Measurements from ENCODE around the gene GID4. TPM values are rescaled to one million over a fixed set of nuclear protein-coding genes. Genes with fewer than 3 reads are reported as not detected.

GID4 gene
- total RNA-seq, 1 donor from 2014 or later: 11.9 TPM

DNA sequence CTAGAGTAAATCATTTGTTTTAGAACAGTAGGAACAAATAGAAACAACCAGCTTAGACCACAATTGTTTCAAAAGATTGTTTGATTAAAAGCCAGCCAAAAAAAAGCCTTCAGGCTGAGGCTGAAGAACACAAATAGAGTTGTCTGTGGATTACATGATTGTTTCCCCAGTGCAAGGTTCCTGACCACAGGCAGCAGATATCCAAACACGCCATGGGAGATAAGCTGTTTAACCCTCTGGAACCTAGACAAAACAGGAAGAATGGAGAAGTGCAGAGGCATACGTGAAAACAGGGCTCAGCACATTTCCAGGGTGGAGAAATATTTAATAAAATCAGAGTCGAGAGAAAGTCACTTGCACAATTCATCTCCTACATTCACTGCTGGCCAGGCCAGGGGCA is 21.2 kb upstream of the GID4 start:
- DNase-seq (no peak), ATAC-seq (no peak)
- H3K9me3 ChIP-seq: no peaks in the 10 kb centered on the region
- H3K4me3 ChIP-seq: no peak overlapping the region
- no peaks in the 10 kb centered on the region for H3K27me3 ChIP-seq (ENCODE audit: low read depth)
- no peaks in the 10 kb centered on the region for H3K4me1 ChIP-seq
- TF ChIP-seq, protein P1, sequence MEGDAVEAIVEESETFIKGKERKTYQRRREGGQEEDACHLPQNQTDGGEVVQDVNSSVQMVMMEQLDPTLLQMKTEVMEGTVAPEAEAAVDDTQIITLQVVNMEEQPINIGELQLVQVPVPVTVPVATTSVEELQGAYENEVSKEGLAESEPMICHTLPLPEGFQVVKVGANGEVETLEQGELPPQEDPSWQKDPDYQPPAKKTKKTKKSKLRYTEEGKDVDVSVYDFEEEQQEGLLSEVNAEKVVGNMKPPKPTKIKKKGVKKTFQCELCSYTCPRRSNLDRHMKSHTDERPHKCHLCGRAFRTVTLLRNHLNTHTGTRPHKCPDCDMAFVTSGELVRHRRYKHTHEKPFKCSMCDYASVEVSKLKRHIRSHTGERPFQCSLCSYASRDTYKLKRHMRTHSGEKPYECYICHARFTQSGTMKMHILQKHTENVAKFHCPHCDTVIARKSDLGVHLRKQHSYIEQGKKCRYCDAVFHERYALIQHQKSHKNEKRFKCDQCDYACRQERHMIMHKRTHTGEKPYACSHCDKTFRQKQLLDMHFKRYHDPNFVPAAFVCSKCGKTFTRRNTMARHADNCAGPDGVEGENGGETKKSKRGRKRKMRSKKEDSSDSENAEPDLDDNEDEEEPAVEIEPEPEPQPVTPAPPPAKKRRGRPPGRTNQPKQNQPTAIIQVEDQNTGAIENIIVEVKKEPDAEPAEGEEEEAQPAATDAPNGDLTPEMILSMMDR (IDR thresholded peaks at IDR 0.05): no peak
- peaks cover 47% of the 10 kb centered on the region for H3K36me3 ChIP-seq
- H3K27ac ChIP-seq: no peak overlapping the region
- intact Hi-C loops (cut with DNase I): no loop called here

DNA sequence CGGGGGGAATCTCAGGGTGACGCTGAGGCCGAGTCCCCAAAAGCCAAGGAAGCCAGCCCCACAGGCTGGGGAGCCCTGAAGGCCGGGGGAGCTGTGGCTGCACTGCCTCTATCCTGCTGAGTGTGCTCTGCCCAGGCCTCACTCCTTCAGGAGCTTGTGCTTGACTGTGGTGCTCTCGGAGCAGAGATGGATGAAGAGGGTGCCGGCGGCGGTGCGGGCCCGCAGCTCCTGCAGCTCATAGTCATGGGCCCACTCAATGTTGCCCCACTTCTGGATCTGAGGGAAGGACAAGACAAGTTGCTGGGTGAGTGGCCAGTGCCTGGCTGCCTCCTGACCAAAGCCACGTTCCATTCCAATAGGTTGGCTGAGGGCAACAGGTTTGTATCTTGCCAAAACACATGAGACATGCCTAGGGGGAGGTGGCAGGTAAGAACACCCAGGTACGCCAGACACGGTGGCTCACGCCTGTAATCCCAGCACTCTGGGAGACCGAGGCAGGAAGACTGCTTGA is 20.7 kb upstream of the GID4 start:
- peaks cover 50% of the 10 kb centered on the region for H3K36me3 ChIP-seq
- no peak overlapping the region for H3K4me3 ChIP-seq
- no peak for DNase-seq
- intact Hi-C loops (cut with DNase I): no loop called here
- TF ChIP-seq, protein P1 (IDR thresholded peaks at IDR 0.05): no peak
- H3K9me3 ChIP-seq: no peaks in the 10 kb centered on the region
- no peak overlapping the region for H3K27ac ChIP-seq
- H3K27me3 ChIP-seq (ENCODE audit: low read depth): no peaks in the 10 kb centered on the region
- ATAC-seq: peak in 1 of 2 donors; percentile 41
- no peaks in the 10 kb centered on the region for H3K4me1 ChIP-seq

DNA sequence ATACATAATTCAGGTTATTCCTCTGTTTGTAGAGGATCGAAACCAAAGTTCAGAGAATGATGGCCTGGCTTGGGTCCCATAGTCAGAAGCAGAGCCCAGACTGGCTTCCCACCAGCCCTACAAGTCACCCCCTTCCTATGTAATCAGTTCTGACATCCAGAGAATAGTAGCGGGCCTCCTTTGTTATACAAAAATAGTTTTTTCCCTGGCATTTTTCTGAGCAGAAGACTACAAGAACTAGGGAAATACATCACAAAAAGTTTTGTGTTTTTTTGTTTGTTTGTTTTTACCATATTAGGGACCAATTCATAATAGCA is 19.4 kb upstream of the GID4 start:
- intact Hi-C loops (cut with DNase I): no loop called here
- H3K9me3 ChIP-seq: no peaks in the 10 kb centered on the region
- H3K4me3 ChIP-seq: no peak overlapping the region
- DNase-seq (no peak), ATAC-seq (no peak)
- H3K27ac ChIP-seq: no peak overlapping the region
- peaks cover 57% of the 10 kb centered on the region for H3K36me3 ChIP-seq
- no peaks in the 10 kb centered on the region for H3K4me1 ChIP-seq
- TF ChIP-seq, protein P1 (IDR thresholded peaks at IDR 0.05): no peak
- H3K27me3 ChIP-seq (ENCODE audit: low read depth): no peaks in the 10 kb centered on the region

DNA sequence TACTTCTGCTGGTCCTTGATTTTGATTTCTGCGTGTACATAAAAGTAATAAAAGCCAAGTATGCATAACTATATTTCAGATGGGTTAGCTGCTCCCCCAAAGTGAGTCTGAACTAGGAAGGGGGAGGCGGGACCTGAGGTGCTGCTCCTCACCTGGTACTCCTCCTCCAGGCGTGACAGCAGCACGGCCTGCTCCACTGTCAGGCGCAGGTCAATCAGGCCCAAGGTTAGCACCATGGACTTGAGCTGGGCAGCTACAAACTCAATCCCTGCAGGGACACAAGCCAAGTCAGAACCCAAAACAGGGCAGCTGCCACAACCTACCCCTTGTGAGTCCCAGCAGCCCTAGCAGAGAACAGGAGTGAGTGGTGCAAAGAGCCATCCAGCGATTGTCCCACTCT is 18.2 kb upstream of the GID4 start:
- Histone ChIP-seq H3K27me3 (ENCODE audit: low read depth) (no peaks in the 10 kb centered on the region), H3K36me3 (peaks cover 49% of the 10 kb centered on the region), H3K4me3 (no peak overlapping the region), H3K9me3 (no peaks in the 10 kb centered on the region), H3K4me1 (no peaks in the 10 kb centered on the region), H3K27ac (no peak overlapping the region)
- no peak for DNase-seq
- no peak for ATAC-seq
- intact Hi-C loops (cut with DNase I): no loop called here
- TF ChIP-seq, protein P1 (IDR thresholded peaks at IDR 0.05): no peak

DNA sequence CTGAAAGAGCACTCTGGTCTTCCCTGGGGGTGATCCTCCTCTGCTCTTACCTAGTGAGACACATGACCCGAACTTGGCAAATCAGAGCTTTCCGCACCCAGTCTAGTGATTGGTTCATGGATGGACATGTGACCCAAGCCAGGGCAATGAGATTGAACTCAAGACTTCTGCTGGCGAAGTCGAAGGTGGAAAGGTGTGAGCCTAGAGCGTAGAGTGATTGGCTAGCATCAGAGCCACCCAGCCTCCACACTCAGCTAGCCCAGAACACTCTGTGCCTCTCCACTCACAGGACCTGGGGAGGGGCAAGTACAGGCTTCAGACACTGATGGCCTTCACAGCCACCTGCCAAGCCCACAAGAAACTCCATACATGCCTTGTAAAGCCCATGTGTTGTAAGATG is 17.8 kb upstream of the GID4 start:
- intact Hi-C loops (cut with DNase I): no loop called here

More for the DNA sequence above, 17.8 kb upstream of the GID4 start:
- DNase-seq: no peak
- Histone ChIP-seq H3K27ac (no peak overlapping the region), H3K36me3 (peaks cover 50% of the 10 kb centered on the region), H3K27me3 (ENCODE audit: low read depth) (no peaks in the 10 kb centered on the region), H3K4me1 (peaks cover 3% of the 10 kb centered on the region), H3K4me3 (no peak overlapping the region), H3K9me3 (no peaks in the 10 kb centered on the region)
- TF ChIP-seq, protein P1 (IDR thresholded peaks at IDR 0.05): no peak
- no peak for ATAC-seq

Measured in lower lobe of right lung (tissue), 2 donors.